Stimulated activated naive CD8-positive, alpha-beta T cell treated with anti-CD3 and anti-CD28 coated beads, Interleukin-15, Interleukin-2, amounts not matched to agents 100 ng/mL and 50 ng/mL, for 24 hours (primary cell): Measurements from ENCODE around the gene MS4A3.
"Not testable (repeated sequence)": the region's sequence is repeated elsewhere in the genome, so short reads cannot be mapped to it uniquely, and the experiment has no call there.

Experiments used
- H3K27ac Mint-ChIP-seq: one replicate; pipeline ENCODE4 v1.8.0; 2021; ENCODE audit warnings: mild to moderate bottlenecking, mixed read lengths
- H3K27me3 Mint-ChIP-seq: one replicate; pipeline ENCODE4 v1.8.0; 2021; ENCODE audit warnings: mixed read lengths
- H3K36me3 Mint-ChIP-seq: one replicate; pipeline ENCODE4 v1.8.0; 2021; ENCODE audit warnings: low read depth, mixed read lengths
- H3K4me1 Mint-ChIP-seq: one replicate; pipeline ENCODE4 v1.8.0; 2021; ENCODE audit warnings: low read depth, mixed read lengths
- H3K4me3 Mint-ChIP-seq: one replicate; pipeline ENCODE4 v1.8.0; 2021; ENCODE audit warnings: mild to moderate bottlenecking, mixed read lengths
- H3K9me3 Mint-ChIP-seq: one replicate; pipeline ENCODE4 v1.8.0; 2021; ENCODE audit warnings: mixed read lengths

MS4A3 gene

DNA sequence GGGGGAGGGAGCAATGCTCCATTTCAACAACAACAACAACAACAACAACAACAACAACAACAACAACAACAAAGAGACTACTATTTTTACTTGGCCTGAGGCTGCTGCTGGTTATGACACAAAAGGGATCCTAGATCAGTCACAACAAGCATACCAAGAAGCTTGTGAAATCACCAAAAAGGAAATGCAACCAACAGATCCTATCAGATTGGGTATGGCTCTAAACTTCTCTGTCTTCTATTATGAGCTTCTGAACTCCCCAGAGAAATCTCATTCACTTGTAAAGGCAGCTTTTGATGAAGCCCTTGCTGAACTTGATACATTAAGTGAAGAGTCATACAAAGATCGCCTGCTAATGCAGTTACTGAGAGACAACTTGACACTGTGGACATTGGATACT, 21.5 kb downstream of the MS4A3 start:
- peaks cover 11% of the 10 kb centered on the region for H3K9me3 Mint-ChIP-seq
- H3K27ac Mint-ChIP-seq = no peak overlapping the region
- peaks cover 11% of the 10 kb centered on the region for H3K27me3 Mint-ChIP-seq
- H3K4me1 Mint-ChIP-seq = no peaks in the 10 kb centered on the region
- no peaks in the 10 kb centered on the region for H3K36me3 Mint-ChIP-seq
- H3K4me3 Mint-ChIP-seq = no peak overlapping the region

DNA sequence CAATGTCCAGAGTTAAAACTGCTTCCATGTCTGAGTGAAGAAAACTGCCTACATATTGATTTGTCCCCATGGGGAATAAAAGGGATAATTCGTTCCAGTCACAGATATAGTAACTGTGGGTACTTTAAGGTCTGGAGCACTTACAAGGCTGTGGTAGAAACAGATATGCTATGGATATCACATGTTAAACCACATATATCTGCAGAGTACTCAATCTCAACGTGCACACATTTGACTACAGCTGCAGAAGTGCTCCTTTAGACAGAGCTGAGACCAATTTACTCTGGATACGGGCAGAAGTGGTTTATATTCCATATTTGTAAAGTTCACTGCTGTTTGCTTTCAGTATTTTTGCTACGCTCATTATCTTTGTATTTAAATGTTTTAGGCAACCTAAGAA, 22.3 kb downstream of the MS4A3 start:
- no peaks in the 10 kb centered on the region for H3K4me1 Mint-ChIP-seq
- H3K27ac Mint-ChIP-seq = no peak overlapping the region
- no peaks in the 10 kb centered on the region for H3K36me3 Mint-ChIP-seq
- peaks cover 11% of the 10 kb centered on the region for H3K9me3 Mint-ChIP-seq
- no peak overlapping the region for H3K4me3 Mint-ChIP-seq
- H3K27me3 Mint-ChIP-seq = peaks cover 11% of the 10 kb centered on the region

DNA sequence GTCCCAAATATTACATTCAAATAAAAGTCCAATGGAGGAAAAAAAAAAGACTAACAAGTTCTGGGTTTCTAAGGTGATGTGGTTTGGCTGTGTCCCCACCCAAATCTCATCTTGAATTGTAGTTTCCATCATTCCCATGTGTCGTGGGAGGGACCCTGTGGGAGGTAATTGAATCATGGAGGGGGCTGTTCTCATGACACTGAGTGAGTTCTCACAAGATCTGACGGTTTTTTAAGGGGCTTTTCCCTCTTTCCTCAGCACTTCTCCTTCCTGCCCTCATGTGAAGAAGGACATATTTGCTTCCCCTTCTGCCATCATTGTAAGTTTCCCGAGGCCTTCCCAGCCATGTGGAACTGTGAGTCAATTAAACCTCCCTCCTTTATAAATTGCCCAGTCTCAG, 24.1 kb downstream of the MS4A3 start:
- peaks cover 11% of the 10 kb centered on the region for H3K9me3 Mint-ChIP-seq
- H3K4me3 Mint-ChIP-seq = no peak overlapping the region
- no peaks in the 10 kb centered on the region for H3K36me3 Mint-ChIP-seq
- no peaks in the 10 kb centered on the region for H3K4me1 Mint-ChIP-seq
- no peak overlapping the region for H3K27ac Mint-ChIP-seq
- peaks cover 17% of the 10 kb centered on the region for H3K27me3 Mint-ChIP-seq

DNA sequence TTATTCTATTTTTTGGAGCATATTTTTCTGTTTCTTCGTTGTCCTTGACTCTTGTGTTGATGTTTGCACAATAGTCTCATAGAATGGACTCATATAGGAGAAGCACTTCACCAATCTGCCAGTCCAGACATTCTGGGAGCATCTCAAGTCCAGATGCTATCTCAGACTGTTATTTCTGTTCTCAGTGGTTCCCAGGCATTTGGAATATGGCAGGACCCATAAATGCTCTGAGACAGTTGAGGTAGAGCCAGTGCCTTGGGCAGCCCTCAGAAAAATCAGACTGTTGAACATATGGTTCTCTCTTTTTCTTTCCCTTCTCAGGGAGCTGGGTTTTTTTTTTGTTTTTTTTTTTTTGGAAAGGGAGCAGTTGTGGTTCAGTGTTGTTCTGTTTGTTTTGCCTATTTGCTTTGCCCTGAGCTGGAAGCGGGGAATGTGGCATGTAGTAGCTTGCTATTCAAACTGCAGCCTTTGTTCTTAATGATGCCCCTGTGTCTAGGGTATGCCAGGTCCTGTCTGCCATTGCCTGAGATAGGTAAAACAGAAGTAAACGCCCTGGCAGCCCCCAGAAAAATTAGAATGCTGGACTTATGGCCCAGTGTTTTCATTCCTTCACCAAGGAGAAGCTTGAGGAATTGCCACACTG, 28.3 kb downstream of the MS4A3 start:
- H3K4me3 Mint-ChIP-seq = no peak overlapping the region
- H3K27me3 Mint-ChIP-seq = peaks cover 25% of the 10 kb centered on the region
- no peaks in the 10 kb centered on the region for H3K36me3 Mint-ChIP-seq
- no peaks in the 10 kb centered on the region for H3K4me1 Mint-ChIP-seq
- peaks cover 4% of the 10 kb centered on the region for H3K9me3 Mint-ChIP-seq
- no peak overlapping the region for H3K27ac Mint-ChIP-seq

DNA sequence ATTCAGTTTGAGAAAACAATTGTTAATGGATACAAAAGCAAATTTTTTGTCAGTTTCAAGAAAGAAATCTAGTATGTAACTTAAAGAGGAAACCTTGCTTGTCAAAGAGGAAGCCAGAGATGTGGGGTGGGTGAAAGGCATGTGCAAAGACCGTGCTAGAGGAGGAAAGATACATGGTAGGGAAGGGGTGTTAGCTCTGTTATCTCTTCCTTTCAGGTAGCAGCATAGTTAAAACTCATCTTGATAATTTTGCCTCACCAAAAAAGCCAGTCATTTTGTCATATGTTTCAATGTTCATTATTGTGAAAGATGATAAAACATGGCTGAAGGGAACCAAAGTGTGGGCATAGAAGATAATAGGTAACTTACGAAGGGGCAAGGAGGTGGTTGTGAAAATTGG, 29.4 kb downstream of the MS4A3 start:
- Mint-ChIP-seq H3K36me3 (no peaks in the 10 kb centered on the region), H3K27me3 (peaks cover 21% of the 10 kb centered on the region), H3K4me1 (no peaks in the 10 kb centered on the region), H3K9me3 (peaks cover 4% of the 10 kb centered on the region), H3K4me3 (no peak overlapping the region), H3K27ac (no peak overlapping the region)

DNA sequence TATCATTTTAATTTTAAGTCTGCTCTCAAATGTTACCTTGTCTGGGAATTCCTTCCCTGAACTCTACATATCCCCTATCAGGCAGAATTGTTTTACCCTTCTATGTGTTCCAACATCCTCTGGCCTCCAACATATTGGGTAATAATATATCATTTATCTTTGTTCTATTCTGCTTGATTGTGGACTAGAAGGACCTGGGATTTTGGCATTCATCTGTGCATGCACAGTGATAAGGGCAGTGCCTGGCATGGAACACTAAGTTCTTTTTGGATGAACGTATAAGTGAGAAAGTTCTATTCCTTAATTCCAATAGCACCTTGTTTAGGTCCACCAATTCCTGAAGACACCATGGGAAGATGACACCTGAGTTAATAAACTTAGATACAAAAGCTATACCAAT, 30.8 kb downstream of the MS4A3 start:
- H3K4me3 Mint-ChIP-seq = no peak overlapping the region
- no peaks in the 10 kb centered on the region for H3K4me1 Mint-ChIP-seq
- H3K36me3 Mint-ChIP-seq = no peaks in the 10 kb centered on the region

DNA sequence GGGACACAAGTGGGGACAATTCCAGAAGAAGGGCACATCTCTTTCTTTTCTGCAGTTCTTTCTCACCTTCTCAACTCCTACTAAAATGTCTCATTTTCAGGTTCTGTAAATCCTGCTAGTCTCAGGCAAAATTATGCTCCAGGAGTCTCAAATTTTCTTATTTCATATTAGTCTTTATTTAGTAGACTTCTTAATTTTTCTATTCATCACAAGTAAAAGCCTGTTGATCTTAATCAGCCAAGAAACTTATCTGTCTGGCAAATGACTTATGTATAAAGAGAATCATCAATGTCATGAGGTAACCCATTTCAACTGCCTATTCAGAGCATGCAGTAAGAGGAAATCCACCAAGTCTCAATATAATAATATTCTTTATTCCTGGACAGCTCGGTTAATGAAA, 31.9 kb downstream of the MS4A3 start, which contains the start of gene MS4A2:
Gene MS4A2, plus strand, starts transcription at position 301 of the 400 bp plus-strand sequence. CDS start 102 bp downstream, outside the sequence.
- Mint-ChIP-seq H3K4me1 (no peaks in the 10 kb centered on the region), H3K27ac (no peak within 1 kb of the TSS), H3K9me3 (peaks cover 4% of the 10 kb centered on the region), H3K36me3 (no peaks in the 10 kb centered on the region), H3K4me3 (no peak within 1 kb of the TSS), H3K27me3 (peaks cover 27% of the 10 kb centered on the region)

More for the DNA sequence above, 30.8 kb downstream of the MS4A3 start:
- peaks cover 27% of the 10 kb centered on the region for H3K27me3 Mint-ChIP-seq
- H3K9me3 Mint-ChIP-seq = peaks cover 4% of the 10 kb centered on the region
- H3K27ac Mint-ChIP-seq = no peak overlapping the region

DNA sequence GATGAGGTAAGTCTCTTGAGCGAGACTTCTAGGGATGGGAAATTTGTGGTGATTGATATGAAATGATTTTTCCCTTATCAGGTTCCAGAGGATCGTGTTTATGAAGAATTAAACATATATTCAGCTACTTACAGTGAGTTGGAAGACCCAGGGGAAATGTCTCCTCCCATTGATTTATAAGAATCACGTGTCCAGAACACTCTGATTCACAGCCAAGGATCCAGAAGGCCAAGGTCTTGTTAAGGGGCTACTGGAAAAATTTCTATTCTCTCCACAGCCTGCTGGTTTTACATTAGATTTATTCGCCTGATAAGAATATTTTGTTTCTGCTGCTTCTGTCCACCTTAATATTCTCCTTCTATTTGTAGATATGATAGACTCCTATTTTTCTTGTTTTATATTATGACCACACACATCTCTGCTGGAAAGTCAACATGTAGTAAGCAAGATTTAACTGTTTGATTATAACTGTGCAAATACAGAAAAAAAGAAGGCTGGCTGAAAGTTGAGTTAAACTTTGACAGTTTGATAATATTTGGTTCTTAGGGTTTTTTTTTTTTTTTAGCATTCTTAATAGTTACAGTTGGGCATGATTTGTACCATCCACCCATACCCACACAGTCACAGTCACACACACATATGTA, 39.1 kb downstream of the MS4A3 start:
- Mint-ChIP-seq H3K36me3 (no peaks in the 10 kb centered on the region), H3K4me3 (no peak overlapping the region), H3K4me1 (no peaks in the 10 kb centered on the region), H3K27ac (no peak overlapping the region), H3K27me3 (peaks cover 18% of the 10 kb centered on the region), H3K9me3 (no peaks in the 10 kb centered on the region)

DNA sequence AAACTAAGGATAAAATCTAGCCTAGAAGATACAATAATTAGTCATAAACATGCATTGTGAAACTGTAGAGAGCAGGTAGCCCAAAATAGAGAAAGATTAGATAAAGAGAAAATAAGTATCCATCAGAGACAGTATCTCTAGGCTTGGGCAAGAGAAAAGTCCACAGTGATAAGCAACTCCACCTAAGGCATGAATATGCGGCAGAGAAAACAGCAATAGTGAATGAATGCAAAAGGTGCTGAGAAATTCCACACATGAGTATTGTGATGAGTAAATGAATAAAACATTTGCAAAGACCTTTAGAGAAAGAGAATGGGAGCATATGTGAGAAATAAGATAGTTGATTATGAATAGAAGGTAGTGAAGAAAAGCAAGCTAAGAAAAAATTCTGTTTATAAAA, 40.7 kb downstream of the MS4A3 start:
- H3K27me3 Mint-ChIP-seq = peaks cover 12% of the 10 kb centered on the region
- no peak overlapping the region for H3K27ac Mint-ChIP-seq
- H3K36me3 Mint-ChIP-seq = no peaks in the 10 kb centered on the region
- no peaks in the 10 kb centered on the region for H3K9me3 Mint-ChIP-seq
- no peaks in the 10 kb centered on the region for H3K4me1 Mint-ChIP-seq
- H3K4me3 Mint-ChIP-seq = no peak overlapping the region

DNA sequence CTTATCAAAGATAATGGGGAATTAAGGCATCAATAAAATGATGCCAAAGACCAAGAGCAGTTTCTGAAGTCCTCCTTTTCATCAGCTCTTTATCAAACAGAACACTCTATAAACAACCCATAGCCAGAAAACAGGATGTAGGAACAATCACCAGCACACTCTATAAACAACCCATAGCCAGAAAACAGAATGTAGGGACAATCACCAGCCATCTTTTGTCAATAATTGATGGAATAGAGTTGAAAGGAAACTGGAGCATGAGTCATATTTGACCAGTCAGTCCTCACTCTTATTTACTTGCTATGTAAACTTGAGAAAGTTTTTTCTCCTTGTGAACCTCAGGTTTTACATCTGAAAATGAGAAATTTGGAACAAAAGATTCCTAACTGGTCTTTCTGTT, 42.0 kb downstream of the MS4A3 start:
- Mint-ChIP-seq H3K4me1 (no peaks in the 10 kb centered on the region), H3K36me3 (no peaks in the 10 kb centered on the region), H3K27me3 (peaks cover 12% of the 10 kb centered on the region), H3K4me3 (no peak overlapping the region), H3K27ac (no peak overlapping the region), H3K9me3 (no peaks in the 10 kb centered on the region)

DNA sequence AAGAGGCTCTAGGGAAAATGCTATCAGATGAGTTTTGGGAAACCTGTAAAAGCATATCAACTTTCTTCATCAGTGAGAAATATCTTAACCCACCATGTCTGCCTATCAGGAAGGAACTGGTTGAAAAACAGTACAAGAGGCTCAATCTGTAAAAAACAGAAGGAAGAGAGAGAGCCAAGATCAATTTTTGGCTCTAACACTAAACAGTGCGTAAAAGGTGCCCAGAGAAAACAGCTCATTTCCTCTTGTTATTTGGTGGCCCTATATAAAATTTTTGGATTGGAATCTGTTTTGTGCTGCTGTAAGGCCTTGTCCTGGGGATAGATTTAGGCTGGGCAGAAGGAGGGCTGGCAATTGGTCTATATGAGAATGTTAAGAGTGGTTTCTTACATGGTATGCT, 44.1 kb downstream of the MS4A3 start:
- H3K9me3 Mint-ChIP-seq = no peaks in the 10 kb centered on the region
- H3K27ac Mint-ChIP-seq = no peak overlapping the region
- H3K4me1 Mint-ChIP-seq = no peaks in the 10 kb centered on the region
- H3K4me3 Mint-ChIP-seq = no peak overlapping the region
- H3K36me3 Mint-ChIP-seq = no peaks in the 10 kb centered on the region
- H3K27me3 Mint-ChIP-seq = peaks cover 8% of the 10 kb centered on the region

DNA sequence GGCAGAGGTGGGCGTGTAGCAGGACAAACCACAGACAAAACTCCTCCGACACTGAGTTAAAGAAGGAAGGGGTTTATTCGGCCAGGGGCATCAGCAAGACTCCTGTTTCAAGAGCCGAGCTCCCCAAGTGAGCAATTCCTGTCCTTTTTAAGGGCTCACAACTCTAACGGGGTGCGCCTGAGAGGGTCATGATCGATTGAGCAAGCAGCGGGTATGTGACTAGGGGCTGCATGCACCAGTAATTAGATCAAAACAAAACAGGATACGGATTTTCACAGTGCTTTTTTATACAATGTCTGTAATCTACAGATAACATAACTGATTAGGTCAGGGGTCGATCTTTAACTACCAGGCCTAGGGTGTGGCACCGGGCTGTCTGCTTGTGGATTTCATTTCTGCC, 44.9 kb downstream of the MS4A3 start:
- H3K4me1 Mint-ChIP-seq, H3K4me3 Mint-ChIP-seq, H3K27ac Mint-ChIP-seq, H3K36me3 Mint-ChIP-seq, H3K27me3 Mint-ChIP-seq, H3K9me3 Mint-ChIP-seq: not testable (repeated sequence)

DNA sequence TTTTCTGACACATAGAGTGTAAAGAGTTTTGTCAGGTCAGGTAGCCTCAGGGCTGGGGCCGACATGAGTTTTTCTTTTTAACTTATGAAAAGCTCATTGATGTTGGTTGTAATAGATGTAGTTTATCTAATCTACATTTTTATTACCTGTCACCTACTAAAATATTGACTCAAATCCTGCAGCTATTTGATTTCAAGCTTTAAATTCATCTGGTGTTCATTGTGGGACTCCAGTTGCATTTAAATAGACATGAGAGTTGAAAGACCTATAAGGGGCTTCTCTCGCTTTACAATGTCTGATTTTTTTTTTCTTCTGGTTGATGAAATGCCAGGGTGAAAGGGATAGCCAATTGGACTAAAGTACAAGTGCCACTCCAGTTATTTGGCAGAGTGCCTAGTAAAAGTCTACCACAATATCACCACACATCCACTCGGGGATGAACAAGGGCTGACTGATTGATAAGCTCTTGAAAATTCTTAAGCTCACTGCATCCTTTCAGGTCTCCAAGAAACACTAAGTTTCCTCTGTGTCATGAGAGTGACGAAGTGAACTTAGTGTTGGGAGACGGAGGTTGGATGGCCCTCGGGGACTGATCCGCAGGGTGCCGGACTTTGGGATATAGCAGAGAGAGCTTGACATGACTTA, 48.1 kb downstream of the MS4A3 start:
- not testable (repeated sequence) for H3K9me3 Mint-ChIP-seq, H3K27me3 Mint-ChIP-seq, H3K4me1 Mint-ChIP-seq, H3K27ac Mint-ChIP-seq, H3K36me3 Mint-ChIP-seq, H3K4me3 Mint-ChIP-seq

DNA sequence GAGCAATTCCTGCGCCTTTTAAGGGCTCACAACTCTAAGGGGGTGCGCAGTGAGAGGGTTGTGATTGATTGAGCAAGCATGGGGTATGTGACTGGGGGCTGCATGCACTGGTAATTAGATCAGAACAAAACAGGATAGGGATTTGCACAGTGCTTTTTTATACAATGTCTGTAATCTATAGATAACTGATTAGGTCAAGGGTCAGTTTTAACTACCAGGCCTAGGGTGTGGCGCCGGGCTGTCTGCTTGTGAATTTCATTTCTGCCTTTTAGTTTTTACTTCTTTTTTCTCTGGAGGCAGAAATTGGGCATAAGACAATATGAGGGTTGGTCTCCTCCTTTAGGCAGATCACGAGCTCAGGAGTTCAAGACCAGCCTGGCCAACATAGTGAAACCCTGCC, 52.2 kb downstream of the MS4A3 start:
- not testable (repeated sequence) for H3K9me3 Mint-ChIP-seq, H3K4me3 Mint-ChIP-seq, H3K4me1 Mint-ChIP-seq, H3K27ac Mint-ChIP-seq, H3K36me3 Mint-ChIP-seq
- peaks cover 12% of the 10 kb centered on the region for H3K27me3 Mint-ChIP-seq

DNA sequence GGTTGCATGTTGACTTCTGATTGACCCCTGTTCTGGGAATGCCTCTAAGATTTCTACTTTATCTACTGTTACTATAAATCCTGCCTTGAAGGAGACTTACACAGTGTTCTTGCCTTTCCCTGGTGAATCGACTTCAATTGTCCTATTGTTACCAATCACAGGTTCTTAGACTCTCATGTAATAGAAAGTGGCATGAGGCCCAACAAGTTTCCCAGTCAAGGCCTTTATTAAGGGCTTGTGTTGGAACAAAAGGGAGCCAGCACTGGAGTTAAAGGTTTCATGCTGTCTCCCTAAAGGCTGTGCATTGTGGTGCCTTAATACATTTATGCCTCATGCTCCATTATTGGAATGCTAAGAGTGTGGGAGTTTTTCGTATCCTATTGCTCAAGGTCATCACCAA, 55.3 kb downstream of the MS4A3 start:
- H3K27ac Mint-ChIP-seq = no peak overlapping the region
- no peaks in the 10 kb centered on the region for H3K9me3 Mint-ChIP-seq
- no peaks in the 10 kb centered on the region for H3K4me1 Mint-ChIP-seq
- no peaks in the 10 kb centered on the region for H3K36me3 Mint-ChIP-seq
- no peak overlapping the region for H3K4me3 Mint-ChIP-seq
- H3K27me3 Mint-ChIP-seq = peaks cover 16% of the 10 kb centered on the region
